ENCODE results near the gene DOK6. TPM values are rescaled to one million over a fixed set of nuclear protein-coding genes. Genes with fewer than 3 reads are reported as not detected.
"Not testable (repeated sequence)": the region's sequence is repeated elsewhere in the genome, so short reads cannot be mapped to it uniquely, and the experiment has no call there.

Gene DOK6
- total RNA-seq, 2 experiments from 2014 or later: not detected

DNA sequence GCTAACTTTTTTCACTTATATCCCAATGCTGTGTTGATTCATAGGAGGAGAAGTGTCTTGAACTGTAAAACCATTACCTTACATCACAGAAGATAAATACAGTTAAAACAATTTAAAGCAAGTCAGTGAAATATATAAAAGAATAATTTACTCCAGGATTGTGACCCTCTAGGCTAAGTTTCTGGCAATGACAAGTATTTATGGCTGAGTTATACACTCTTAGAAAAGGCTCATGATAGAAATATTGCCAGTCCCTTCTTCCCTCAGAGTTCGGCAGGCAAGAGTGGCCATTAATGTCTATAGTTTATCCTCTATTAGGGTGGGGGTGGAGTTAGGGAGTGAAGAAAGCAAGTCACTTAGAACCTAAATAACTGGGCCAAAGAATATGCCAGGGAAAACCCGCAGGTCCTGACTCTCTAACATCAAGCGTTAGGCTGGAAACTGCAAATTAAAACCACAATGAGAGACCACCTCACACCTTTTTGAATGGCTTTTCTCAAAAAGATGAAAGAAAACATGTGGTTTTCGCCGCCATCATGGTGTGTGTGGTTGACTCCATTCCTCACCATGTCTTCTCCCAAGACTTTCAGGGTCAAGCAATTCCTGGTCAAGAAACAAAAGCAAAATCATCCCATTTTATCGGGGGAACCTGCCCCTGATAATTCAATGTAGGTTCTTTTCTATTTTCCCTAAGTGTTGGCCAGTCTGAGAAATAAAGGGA, 477.7 kb downstream of the DOK6 start:
- Mint-ChIP-seq H3K27ac (peak overlapping the region; percentile 36), H3K36me3 (ENCODE audit: low read depth) (peaks cover 87% of the 10 kb centered on the region), H3K9me3 (peaks cover 2% of the 10 kb centered on the region), H3K27me3 (no peaks in the 10 kb centered on the region), H3K4me3 (no peak overlapping the region), H3K4me1 (ENCODE audit: low read depth) (peaks cover 81% of the 10 kb centered on the region)
- TF ChIP-seq, protein P1, sequence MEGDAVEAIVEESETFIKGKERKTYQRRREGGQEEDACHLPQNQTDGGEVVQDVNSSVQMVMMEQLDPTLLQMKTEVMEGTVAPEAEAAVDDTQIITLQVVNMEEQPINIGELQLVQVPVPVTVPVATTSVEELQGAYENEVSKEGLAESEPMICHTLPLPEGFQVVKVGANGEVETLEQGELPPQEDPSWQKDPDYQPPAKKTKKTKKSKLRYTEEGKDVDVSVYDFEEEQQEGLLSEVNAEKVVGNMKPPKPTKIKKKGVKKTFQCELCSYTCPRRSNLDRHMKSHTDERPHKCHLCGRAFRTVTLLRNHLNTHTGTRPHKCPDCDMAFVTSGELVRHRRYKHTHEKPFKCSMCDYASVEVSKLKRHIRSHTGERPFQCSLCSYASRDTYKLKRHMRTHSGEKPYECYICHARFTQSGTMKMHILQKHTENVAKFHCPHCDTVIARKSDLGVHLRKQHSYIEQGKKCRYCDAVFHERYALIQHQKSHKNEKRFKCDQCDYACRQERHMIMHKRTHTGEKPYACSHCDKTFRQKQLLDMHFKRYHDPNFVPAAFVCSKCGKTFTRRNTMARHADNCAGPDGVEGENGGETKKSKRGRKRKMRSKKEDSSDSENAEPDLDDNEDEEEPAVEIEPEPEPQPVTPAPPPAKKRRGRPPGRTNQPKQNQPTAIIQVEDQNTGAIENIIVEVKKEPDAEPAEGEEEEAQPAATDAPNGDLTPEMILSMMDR (IDR thresholded peaks at IDR 0.05): no peak
- Histone ChIP-seq H3K9me3 (ENCODE audit: control insufficient read depth in 1 of 2, insufficient read depth in 1 of 2, low read length in 2 of 2) (no peaks in the 10 kb centered on the region), H3K4me3 (ENCODE audit: low read length) (no peak overlapping the region), H3K27me3 (ENCODE audit: control insufficient read depth in 1 of 2, insufficient read depth in 2 of 2, low read length in 2 of 2) (no peaks in the 10 kb centered on the region), H3K36me3 (ENCODE audit: insufficient read depth, low read length) (peaks cover 19% of the 10 kb centered on the region), H3K27ac (ENCODE audit: low read depth in 1 of 2, low read length in 2 of 2) (no peak overlapping the region), H3K4me1 (ENCODE audit: insufficient read depth, low read length) (peaks cover 17% of the 10 kb centered on the region)
- ChIA-PET CTCF (no interaction called here), POLR2A (no interaction called here)
- DNase-seq (no peak), ATAC-seq (ENCODE audit: poor library complexity) (no peak)
- intact Hi-C loops (cut with DNase I, micrococcal nuclease): no loop called here

DNA sequence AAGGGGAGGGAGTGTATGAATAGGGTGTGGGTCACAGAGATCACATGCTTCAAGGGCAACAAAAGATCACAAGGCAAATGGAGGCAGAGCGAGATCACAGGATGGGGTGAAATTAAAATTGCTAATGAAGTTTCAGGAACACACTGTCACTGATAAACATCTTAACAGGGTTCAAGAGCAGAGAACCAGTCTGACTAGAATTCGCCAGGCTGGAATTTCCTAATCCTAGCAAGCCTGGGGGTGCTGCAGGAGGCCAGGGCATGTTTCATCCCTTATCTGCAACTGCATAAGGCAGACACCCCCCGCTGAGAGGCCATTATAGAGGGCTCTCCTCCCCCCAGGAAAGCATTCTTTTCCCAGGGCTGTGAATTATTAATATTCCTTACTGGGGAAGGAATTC, 478.4 kb downstream of the DOK6 start:
- H3K4me3 Mint-ChIP-seq; H3K9me3 Mint-ChIP-seq; H3K27me3 ChIP-seq (ENCODE audit: control insufficient read depth in 1 of 2, insufficient read depth in 2 of 2, low read length in 2 of 2); H3K27me3 Mint-ChIP-seq; H3K27ac ChIP-seq (ENCODE audit: low read depth in 1 of 2, low read length in 2 of 2); CTCF ChIA-PET; ATAC-seq (ENCODE audit: poor library complexity); DNase-seq; intact Hi-C loops (cut with DNase I, micrococcal nuclease); POLR2A ChIA-PET; H3K9me3 ChIP-seq (ENCODE audit: control insufficient read depth in 1 of 2, insufficient read depth in 1 of 2, low read length in 2 of 2); H3K4me3 ChIP-seq (ENCODE audit: low read length): not testable (repeated sequence)
- Histone ChIP-seq H3K4me1 (ENCODE audit: insufficient read depth, low read length) (peaks cover 21% of the 10 kb centered on the region), H3K36me3 (ENCODE audit: insufficient read depth, low read length) (peaks cover 18% of the 10 kb centered on the region)
- Mint-ChIP-seq H3K27ac (peak overlapping the region; percentile 36), H3K36me3 (ENCODE audit: low read depth) (peaks cover 88% of the 10 kb centered on the region), H3K4me1 (ENCODE audit: low read depth) (peaks cover 87% of the 10 kb centered on the region)

DNA sequence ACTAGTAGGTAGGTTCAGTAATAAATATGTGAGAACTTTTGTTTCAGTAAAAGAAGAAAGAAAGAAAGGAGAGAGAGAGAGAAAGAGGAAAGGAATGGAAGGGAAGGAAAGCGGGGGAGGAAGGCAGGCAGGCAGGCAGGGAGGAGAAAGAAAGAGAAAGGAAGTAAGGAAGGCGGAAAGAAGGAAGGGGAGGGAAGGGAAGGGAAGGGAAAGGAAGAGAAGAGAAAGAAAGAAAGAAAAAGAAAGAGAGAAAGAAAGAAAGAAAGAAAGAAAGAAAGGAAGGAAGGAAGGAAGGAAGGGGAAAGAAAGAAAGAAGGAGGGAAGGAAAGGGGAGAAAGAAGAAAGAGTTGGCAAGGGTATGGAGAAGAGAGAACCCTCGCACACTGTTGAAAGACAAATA, 479.4 kb downstream of the DOK6 start:
- TF ChIP-seq, protein P1 (IDR thresholded peaks at IDR 0.05): no peak
- H3K27ac Mint-ChIP-seq: no peak overlapping the region
- peaks cover 89% of the 10 kb centered on the region for H3K4me1 Mint-ChIP-seq (ENCODE audit: low read depth)
- Histone ChIP-seq H3K27ac (ENCODE audit: low read depth in 1 of 2, low read length in 2 of 2) (no peak overlapping the region), H3K36me3 (ENCODE audit: insufficient read depth, low read length) (peaks cover 15% of the 10 kb centered on the region), H3K9me3 (ENCODE audit: control insufficient read depth in 1 of 2, insufficient read depth in 1 of 2, low read length in 2 of 2) (no peaks in the 10 kb centered on the region), H3K4me3 (ENCODE audit: low read length) (no peak overlapping the region), H3K27me3 (ENCODE audit: control insufficient read depth in 1 of 2, insufficient read depth in 2 of 2, low read length in 2 of 2) (no peaks in the 10 kb centered on the region), H3K4me1 (ENCODE audit: insufficient read depth, low read length) (peaks cover 22% of the 10 kb centered on the region)
- H3K9me3 Mint-ChIP-seq: peaks cover 2% of the 10 kb centered on the region
- H3K36me3 Mint-ChIP-seq (ENCODE audit: low read depth): peaks cover 91% of the 10 kb centered on the region
- CTCF ChIA-PET: no interaction called here
- POLR2A ChIA-PET: no interaction called here
- ATAC-seq (ENCODE audit: poor library complexity) (no peak), DNase-seq (no peak)
- no peaks in the 10 kb centered on the region for H3K27me3 Mint-ChIP-seq
- H3K4me3 Mint-ChIP-seq: no peak overlapping the region
- intact Hi-C loops (cut with DNase I, micrococcal nuclease): no loop called here

Measured in CD4-positive, alpha-beta T cell (primary cell).